UCSD-AML1 (cell line): ENCODE results near the gene REG1B.
"Not testable (repeated sequence)": the region's sequence is repeated elsewhere in the genome, so short reads cannot be mapped to it uniquely, and the experiment has no call there.

Experiments used
- DNase-seq: peaks from one replicate; lab custom pipeline; 2025; ENCODE audit not compliant: unreplicated experiment; lab: John Stamatoyannopoulos, UW

The REG1B gene

GRCh38 chr2:79084495-79085135, 3.2 kb downstream of the REG1B start:
- DNase-seq, result no peak

GRCh38 chr2:79083597-79084251, 4.1 kb downstream of the REG1B start:
- no peak for DNase-seq

GRCh38 chr2:79082987-79083386, 4.8 kb downstream of the REG1B start:
- DNase-seq, result no peak

GRCh38 chr2:79071078-79071477, 16.7 kb downstream of the REG1B start:
- DNase-seq, result no peak

- DNase-seq, result no peak
Observed at GRCh38 chr2:79065201-79065600, 22.6 kb downstream of the REG1B start.

GRCh38 chr2:79054769-79055168, 33.0 kb downstream of the REG1B start:
- peak; percentile 40 for DNase-seq

GRCh38 chr2:79053486-79053885, 34.3 kb downstream of the REG1B start:
- not testable (repeated sequence) for DNase-seq

- no peak for DNase-seq
Observed at GRCh38 chr2:79041032-79041448, 46.8 kb downstream of the REG1B start.

- no peak for DNase-seq
Observed at GRCh38 chr2:79039944-79040343, 47.8 kb downstream of the REG1B start.
